Suprapubic skin (tissue), 4 donors: ENCODE measurements around the gene TPCN2. TPM values are rescaled to one million over a fixed set of nuclear protein-coding genes. Genes with fewer than 3 reads are reported as not detected.

ENCODE experiments used
- DNase-seq, 2 donors: peaks; one replicate each; pipeline ENCODE4 v3.0.0-alpha.2; 2019; ENCODE audit warnings: low spot score in 2 of 2
- H3K27ac ChIP-seq: fragments of 200-600 bp; sonication (generic); one replicate; pipeline ENCODE4 v1.5.1; 2019
- H3K27me3 ChIP-seq: fragments of 200-600 bp; sonication (generic); one replicate; pipeline ENCODE4 v1.5.1; 2019
- H3K36me3 ChIP-seq: fragments of 200-600 bp; sonication (generic); one replicate; pipeline ENCODE4 v1.5.1; 2019
- H3K4me1 ChIP-seq: fragments of 200-600 bp; sonication (generic); one replicate; pipeline ENCODE4 v1.5.1; 2019
- H3K4me3 ChIP-seq: fragments of 200-600 bp; sonication (generic); one replicate; pipeline ENCODE4 v1.5.1; 2019; ENCODE audit warnings: mild to moderate bottlenecking
- H3K9me3 ChIP-seq: fragments of 200-600 bp; sonication (generic); one replicate; pipeline ENCODE4 v1.5.1; 2019
- EP300 ChIP-seq: sonication (generic); formaldehyde crosslinking; IDR thresholded peaks from one replicate; pipeline ENCODE4 v1.6.1; 2017; ENCODE audit warnings: antibody characterized with exemption
- POLR2A ChIP-seq, 2 donors: fragments of 450-650 bp; IDR thresholded peaks; one replicate each; pipeline ENCODE4 v1.6.1; 2017; ENCODE audit warnings: antibody characterized with exemption in 2 of 2, mild to moderate bottlenecking in 2 of 2, moderate library complexity in 2 of 2
- POLR2AphosphoS5 ChIP-seq, 3 donors: sonication (generic); formaldehyde crosslinking; IDR thresholded peaks; one replicate each; pipeline ENCODE4 v1.6.1; 2017; ENCODE audit warnings: antibody characterized with exemption in 3 of 3
- WGBS: methylation state at CpG from one replicate; pipeline ENCODE4 v1.1.5; 2018; 5-methylcytosine and 5-hydroxymethylcytosine counted together
- total RNA-seq, 4 donors: library from RNA; depleted of rRNA; stranded (reverse); fragments of >200 nt; gene quantifications; one replicate each; pipeline ENCODE4 v1.1.0, GENCODE V29; 2016
- TF ChIP-seq, protein P1 (sequence below), 2 donors: fragments of 200-600 bp in 1 of 2; fragments of 450-650 bp in 1 of 2; sonication (generic) in 1 of 2; IDR thresholded peaks; one replicate each; pipeline ENCODE4 v1.5.1; 2016 to 2019; ENCODE audit warnings: antibody characterized with exemption in 2 of 2, mild to moderate bottlenecking in 1 of 2, moderate library complexity in 1 of 2

The TPCN2 gene
- total RNA-seq, 4 donors from 2014 or later: 8.4 to 30.3 (median 24.4) TPM

DNA sequence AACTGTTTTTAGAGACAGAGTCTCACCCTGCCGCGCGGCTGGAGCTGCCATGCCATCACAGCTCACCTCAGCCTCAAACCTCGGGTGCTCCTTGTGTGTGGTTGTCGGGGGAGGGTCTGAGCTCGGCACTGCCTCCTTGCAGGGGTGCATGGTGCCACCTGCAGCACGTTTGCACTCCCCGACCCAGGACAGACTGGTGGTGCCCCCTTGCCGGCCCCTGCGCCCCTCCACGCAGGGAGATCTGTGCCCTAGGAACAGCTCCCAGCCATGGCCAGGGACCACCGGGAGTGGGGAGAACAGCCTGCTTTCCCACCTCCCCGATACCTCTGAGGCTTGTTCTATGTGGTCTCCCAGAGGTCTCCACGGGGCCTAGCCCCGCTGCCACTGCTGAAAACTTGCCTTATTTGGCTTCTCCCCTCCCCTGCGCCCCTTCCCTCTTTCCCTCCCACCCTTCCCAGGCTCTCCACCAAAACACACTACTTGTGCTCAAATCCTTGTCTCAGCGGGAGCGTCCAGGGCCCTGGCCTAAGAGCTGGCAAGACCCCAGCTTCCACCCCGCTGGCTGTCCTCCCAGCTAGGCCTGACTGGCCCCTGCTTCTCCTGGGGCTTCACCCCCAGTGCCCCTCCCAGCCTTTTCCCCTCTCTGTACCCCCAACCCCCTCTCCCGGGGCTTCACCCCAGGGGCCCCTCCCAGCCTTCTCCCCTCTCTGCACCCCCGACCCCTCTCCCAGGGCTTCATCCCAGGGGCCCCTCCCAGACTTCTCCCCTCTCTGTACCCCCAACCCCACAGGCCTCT lies 13.4 kb upstream of the TPCN2 start:
- no peaks in the 10 kb centered on the region for H3K4me1 ChIP-seq
- DNase-seq: no peak
- peak overlapping the region; percentile 45 for H3K27ac ChIP-seq
- H3K27me3 ChIP-seq: no peaks in the 10 kb centered on the region
- no peaks in the 10 kb centered on the region for H3K36me3 ChIP-seq
- no peak overlapping the region for H3K4me3 ChIP-seq
- 73% methylated on average over 18 of the region's 21 CpGs for WGBS
- TF ChIP-seq, protein P1, sequence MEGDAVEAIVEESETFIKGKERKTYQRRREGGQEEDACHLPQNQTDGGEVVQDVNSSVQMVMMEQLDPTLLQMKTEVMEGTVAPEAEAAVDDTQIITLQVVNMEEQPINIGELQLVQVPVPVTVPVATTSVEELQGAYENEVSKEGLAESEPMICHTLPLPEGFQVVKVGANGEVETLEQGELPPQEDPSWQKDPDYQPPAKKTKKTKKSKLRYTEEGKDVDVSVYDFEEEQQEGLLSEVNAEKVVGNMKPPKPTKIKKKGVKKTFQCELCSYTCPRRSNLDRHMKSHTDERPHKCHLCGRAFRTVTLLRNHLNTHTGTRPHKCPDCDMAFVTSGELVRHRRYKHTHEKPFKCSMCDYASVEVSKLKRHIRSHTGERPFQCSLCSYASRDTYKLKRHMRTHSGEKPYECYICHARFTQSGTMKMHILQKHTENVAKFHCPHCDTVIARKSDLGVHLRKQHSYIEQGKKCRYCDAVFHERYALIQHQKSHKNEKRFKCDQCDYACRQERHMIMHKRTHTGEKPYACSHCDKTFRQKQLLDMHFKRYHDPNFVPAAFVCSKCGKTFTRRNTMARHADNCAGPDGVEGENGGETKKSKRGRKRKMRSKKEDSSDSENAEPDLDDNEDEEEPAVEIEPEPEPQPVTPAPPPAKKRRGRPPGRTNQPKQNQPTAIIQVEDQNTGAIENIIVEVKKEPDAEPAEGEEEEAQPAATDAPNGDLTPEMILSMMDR (IDR thresholded peaks at IDR 0.05): no peak
- TF ChIP-seq POLR2AphosphoS5 (IDR thresholded peaks at IDR 0.05): no peak
- no peaks in the 10 kb centered on the region for H3K9me3 ChIP-seq

DNA sequence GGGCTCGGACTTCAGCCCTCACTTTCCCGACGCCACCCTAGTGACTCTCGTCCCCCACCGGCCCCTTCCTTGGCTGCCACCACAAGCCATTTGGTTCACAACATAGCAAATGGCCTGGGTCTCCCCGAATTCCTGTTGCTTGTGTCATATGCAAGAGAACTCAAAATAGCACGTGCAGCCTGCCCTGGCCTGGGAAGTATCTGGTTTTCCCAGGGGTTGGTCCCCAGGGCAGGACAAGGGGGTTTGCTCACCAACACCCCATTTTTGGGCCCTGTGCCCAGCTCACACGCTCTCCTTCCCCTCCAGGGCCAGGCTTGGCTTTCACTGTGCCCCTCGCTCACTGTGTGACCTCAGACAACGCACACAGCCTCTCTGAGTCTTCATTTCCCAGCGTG lies 12.8 kb upstream of the TPCN2 start:
- no peaks in the 10 kb centered on the region for H3K36me3 ChIP-seq
- no peak for DNase-seq
- no peaks in the 10 kb centered on the region for H3K4me1 ChIP-seq
- 77% methylated on average over 8 of the region's 11 CpGs for WGBS
- H3K27me3 ChIP-seq: no peaks in the 10 kb centered on the region
- H3K4me3 ChIP-seq: no peak overlapping the region
- H3K9me3 ChIP-seq: no peaks in the 10 kb centered on the region
- no peak for TF ChIP-seq POLR2A (IDR thresholded peaks at IDR 0.05)
- TF ChIP-seq EP300: no peak
- TF ChIP-seq POLR2AphosphoS5 (IDR thresholded peaks at IDR 0.05): no peak
- TF ChIP-seq, protein P1 (IDR thresholded peaks at IDR 0.05): no peak
- H3K27ac ChIP-seq: peak overlapping the region; percentile 45

DNA sequence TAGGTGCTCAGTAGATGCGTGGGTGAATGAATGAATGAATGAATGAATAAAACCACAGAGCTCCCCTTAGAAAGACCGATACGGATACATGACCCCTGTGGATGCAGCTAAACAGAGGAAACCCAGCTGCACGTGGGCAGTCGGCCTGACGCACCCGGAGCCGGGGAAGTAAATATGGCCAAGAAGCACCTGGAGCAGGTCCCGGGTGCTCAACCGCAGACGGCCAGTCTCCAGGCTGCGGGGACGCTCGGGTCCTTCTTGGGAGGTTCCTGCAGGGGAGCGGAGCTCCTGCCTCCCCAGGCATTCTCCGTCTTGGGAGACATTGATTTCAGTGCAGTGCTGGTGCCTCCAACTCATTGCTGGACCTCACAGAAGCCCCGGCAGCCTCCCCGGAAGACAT lies 11.7 kb upstream of the TPCN2 start:
- WGBS: 91% methylated on average over 18 of the region's 18 CpGs
- Histone ChIP-seq H3K27me3 (no peaks in the 10 kb centered on the region), H3K27ac (no peak overlapping the region), H3K36me3 (no peaks in the 10 kb centered on the region), H3K4me1 (no peaks in the 10 kb centered on the region), H3K4me3 (no peak overlapping the region), H3K9me3 (no peaks in the 10 kb centered on the region)
- TF ChIP-seq, protein P1 (IDR thresholded peaks at IDR 0.05): no peak
- no peak for TF ChIP-seq POLR2AphosphoS5 (IDR thresholded peaks at IDR 0.05)
- no peak for TF ChIP-seq POLR2A (IDR thresholded peaks at IDR 0.05)
- no peak for TF ChIP-seq EP300
- DNase-seq: no peak

DNA sequence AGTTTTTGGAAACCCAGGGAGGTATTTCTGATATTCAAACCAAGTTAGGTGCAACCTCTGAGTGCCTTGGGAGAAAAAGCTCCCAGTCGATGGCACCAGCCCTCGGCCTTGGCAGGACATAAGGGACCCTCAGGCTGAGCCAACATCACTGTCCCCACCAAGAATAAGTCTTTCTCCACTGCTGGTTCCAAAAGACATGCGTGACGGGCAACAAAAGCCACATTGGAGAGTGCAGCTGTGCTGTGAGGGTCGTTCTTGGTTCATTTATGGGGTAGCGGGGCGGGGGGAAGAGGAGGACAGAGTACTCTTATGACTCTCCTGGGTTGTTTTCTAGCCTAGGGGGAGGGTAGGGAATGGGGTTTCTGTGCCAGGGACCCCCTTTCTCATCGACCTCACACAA lies 11.2 kb upstream of the TPCN2 start:
- WGBS: 81% methylated on average over 8 of the region's 8 CpGs
- Histone ChIP-seq H3K27ac (no peak overlapping the region), H3K4me3 (no peak overlapping the region), H3K9me3 (no peaks in the 10 kb centered on the region), H3K36me3 (no peaks in the 10 kb centered on the region), H3K27me3 (no peaks in the 10 kb centered on the region), H3K4me1 (no peaks in the 10 kb centered on the region)
- no peak for DNase-seq
- TF ChIP-seq POLR2A (IDR thresholded peaks at IDR 0.05): no peak
- TF ChIP-seq POLR2AphosphoS5 (IDR thresholded peaks at IDR 0.05): no peak
- TF ChIP-seq EP300: no peak
- TF ChIP-seq, protein P1 (IDR thresholded peaks at IDR 0.05): no peak

DNA sequence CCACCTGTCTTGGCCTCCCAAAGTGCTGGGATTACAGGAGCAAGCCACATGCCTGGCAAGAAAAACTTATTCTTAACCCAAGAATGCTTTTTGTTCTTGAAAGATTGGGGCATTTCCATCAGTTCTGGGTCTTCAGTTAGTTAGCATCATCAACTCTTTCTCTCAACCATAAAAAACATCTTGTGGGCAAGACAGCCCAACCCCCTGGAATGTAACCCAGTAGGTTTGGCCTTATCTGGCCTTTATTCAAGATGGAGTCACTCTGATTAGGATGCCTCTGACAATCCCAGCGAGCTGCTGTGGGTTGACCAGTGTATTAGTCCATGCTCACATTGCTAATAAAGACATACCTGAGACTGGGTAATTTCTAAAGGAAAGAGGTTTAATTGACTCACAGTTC lies 9.2 kb upstream of the TPCN2 start:
- no peak for DNase-seq
- TF ChIP-seq POLR2AphosphoS5 (IDR thresholded peaks at IDR 0.05) (no peak), EP300 (no peak), POLR2A (IDR thresholded peaks at IDR 0.05) (no peak)
- TF ChIP-seq, protein P1 (IDR thresholded peaks at IDR 0.05): no peak
- Histone ChIP-seq H3K9me3 (no peaks in the 10 kb centered on the region), H3K27ac (no peak overlapping the region), H3K27me3 (no peaks in the 10 kb centered on the region), H3K4me3 (no peak overlapping the region), H3K36me3 (no peaks in the 10 kb centered on the region), H3K4me1 (peaks cover 6% of the 10 kb centered on the region)
- 73% methylated on average over 1 of the region's 1 CpG for WGBS
